HG02571 (cell line): ENCODE measurements around the gene BRD3OS.
A peak's percentile ranks its signal among the peaks of the same experiment; 100 is the strongest.

ENCODE experiments used
- ATAC-seq: cut with Tn5 transposase; IDR thresholded peaks from one replicate; pipeline ENCODE4 v1.9.1; 2021; ENCODE audit warnings: mild to moderate bottlenecking, moderate library complexity; ENCODE audit not compliant: unreplicated experiment

Gene BRD3OS

GRCh38 chr9:134024828-134025605, at the start of gene BRD3OS:
TSS of gene BRD3OS (plus strand) at chr9:134025481. CDS start at chr9:134026748, 1,267 bp downstream.
- ATAC-seq: peak; percentile 85

GRCh38 chr9:133975511-133975910, 49.8 kb upstream of the BRD3OS start:
- no peak for ATAC-seq

GRCh38 chr9:133976191-133976861, 49.0 kb upstream of the BRD3OS start:
- ATAC-seq: no peak

GRCh38 chr9:133976887-133977286, 48.4 kb upstream of the BRD3OS start:
- no peak for ATAC-seq

- no peak for ATAC-seq
Observed at GRCh38 chr9:133977421-133978201, 47.7 kb upstream of the BRD3OS start.

GRCh38 chr9:133978226-133978898, 46.9 kb upstream of the BRD3OS start:
- ATAC-seq: no peak

- no peak for ATAC-seq
Observed at GRCh38 chr9:133978899-133979272, 46.4 kb upstream of the BRD3OS start.

- peak; percentile 53 for ATAC-seq
Observed at GRCh38 chr9:133979273-133979920, 45.9 kb upstream of the BRD3OS start.

GRCh38 chr9:133979921-133980863, 45.1 kb upstream of the BRD3OS start:
- no peak for ATAC-seq

- no peak for ATAC-seq
Observed at GRCh38 chr9:133980864-133981588, 44.3 kb upstream of the BRD3OS start.

GRCh38 chr9:133981589-133981957, 43.7 kb upstream of the BRD3OS start:
- ATAC-seq: no peak

- ATAC-seq: no peak
Observed at GRCh38 chr9:133981958-133982681, 43.2 kb upstream of the BRD3OS start.

GRCh38 chr9:133982971-133983720, 42.1 kb upstream of the BRD3OS start:
- no peak for ATAC-seq

GRCh38 chr9:133986061-133986460, 39.2 kb upstream of the BRD3OS start:
- ATAC-seq: no peak

- no peak for ATAC-seq
Observed at GRCh38 chr9:133986774-133987445, 38.4 kb upstream of the BRD3OS start.

GRCh38 chr9:133987446-133987788, 37.9 kb upstream of the BRD3OS start:
- ATAC-seq: no peak
